CD14-positive monocyte (primary cell): Measurements from ENCODE around the gene PDZD8. TPM values are rescaled to one million over a fixed set of nuclear protein-coding genes. Genes with fewer than 3 reads are reported as not detected.

Experiments
- DNase-seq, 3 donors: peaks; one replicate each; pipeline ENCODE4 v3.0.0-alpha.2; 2011 to 2022
- H2AFZ ChIP-seq: 2 replicates; pipeline ENCODE4 v1.6.0; 2012; ENCODE audit warnings: mild to moderate bottlenecking, low read depth, low read length, inconsistent platforms; ENCODE audit not compliant: insufficient read depth, poor library complexity, severe bottlenecking
- H3K27ac ChIP-seq, 2 donors: 1 replicate in 1 of 2; 2 replicates in 1 of 2; pipeline ENCODE4 v1.5.1; 2012 to 2013; ENCODE audit warnings: low read length in 2 of 2, control low read depth in 1 of 2, inconsistent platforms in 1 of 2, low read depth in 1 of 2, mild to moderate bottlenecking in 1 of 2
- H3K27me3 ChIP-seq, 2 donors: one replicate each; pipeline versions ENCODE4 v1.6.0 to v1.6.1; 2011 to 2013; ENCODE audit warnings: low read length in 2 of 2; ENCODE audit not compliant: control insufficient read depth in 2 of 2, insufficient read depth in 2 of 2
- H3K36me3 ChIP-seq, 2 donors: replicated peaks in 1 of 2; 1 replicate in 1 of 2; 2 replicates in 1 of 2; pipeline versions ENCODE4 v1.5.1 to v1.6.1; 2012 to 2013; ENCODE audit warnings: low read length in 2 of 2, control low read depth in 1 of 2, inconsistent platforms in 1 of 2, mild to moderate bottlenecking in 1 of 2; ENCODE audit not compliant: insufficient read depth in 2 of 2, control insufficient read depth in 1 of 2
- H3K4me1 ChIP-seq, 2 donors: 1 replicate in 1 of 2; 2 replicates in 1 of 2; pipeline versions ENCODE4 v1.5.1 to v1.6.1; 2012 to 2013; ENCODE audit warnings: low read length in 2 of 2, control low read depth in 1 of 2, inconsistent platforms in 1 of 2, mild to moderate bottlenecking in 1 of 2, moderate library complexity in 1 of 2; ENCODE audit not compliant: insufficient read depth in 2 of 2, control insufficient read depth in 1 of 2
- H3K4me2 ChIP-seq: replicated peaks from 2 replicates; pipeline ENCODE3; 2012; ENCODE audit warnings: low read length, moderate library complexity, mild to moderate bottlenecking; ENCODE audit not compliant: poor library complexity, severe bottlenecking; ENCODE audit errors: extremely low read depth
- H3K4me3 ChIP-seq, 3 experiments: fragments of 200-600 bp in 1 of 3; sonication (generic) in 1 of 3; replicated peaks in 1 of 3; 1 replicate in 2 of 3; 2 replicates in 1 of 3; pipeline ENCODE4 v1.5.1; 2011 to 2013; ENCODE audit warnings: low read length in 3 of 3, mild to moderate bottlenecking in 3 of 3, control low read depth in 2 of 3, low read depth in 2 of 3, inconsistent platforms in 1 of 3, moderate library complexity in 1 of 3
- H3K79me2 ChIP-seq: 2 replicates; pipeline ENCODE4 v1.6.0; 2012; ENCODE audit warnings: mild to moderate bottlenecking, control low read depth, inconsistent platforms, low read length, moderate library complexity; ENCODE audit not compliant: insufficient read depth
- H3K9ac ChIP-seq: 2 replicates; pipeline ENCODE4 v1.6.0; 2017; ENCODE audit warnings: low read length, mild to moderate bottlenecking; ENCODE audit not compliant: insufficient read depth, poor library complexity, severe bottlenecking
- H3K9me3 ChIP-seq, 2 donors: replicated peaks in 1 of 2; 1 replicate in 1 of 2; 2 replicates in 1 of 2; pipeline versions ENCODE4 v1.5.1 to v1.6.1; 2012 to 2013; ENCODE audit warnings: low read length in 2 of 2, control low read depth in 1 of 2; ENCODE audit not compliant: control insufficient read depth in 1 of 2, insufficient read depth in 1 of 2
- H4K20me1 ChIP-seq: 2 replicates; pipeline ENCODE4 v1.6.0; 2012; ENCODE audit warnings: mild to moderate bottlenecking, low read length, control low read depth, moderate library complexity; ENCODE audit not compliant: insufficient read depth
- H3K27ac Mint-ChIP-seq, 7 donors: one replicate each; pipeline ENCODE4 v1.8.0; 2020; ENCODE audit warnings: mild to moderate bottlenecking in 7 of 7, mixed read lengths in 7 of 7, moderate library complexity in 6 of 7, inconsistent platforms in 2 of 7
- H3K27me3 Mint-ChIP-seq, 3 donors: one replicate each; pipeline ENCODE4 v1.8.0; 2021 to 2022; ENCODE audit warnings: low read depth in 3 of 3, mild to moderate bottlenecking in 3 of 3, mixed read lengths in 3 of 3, moderate library complexity in 3 of 3, inconsistent platforms in 1 of 3
- H3K36me3 Mint-ChIP-seq, 2 donors: one replicate each; pipeline ENCODE4 v1.8.0; 2020; ENCODE audit warnings: mixed read lengths in 2 of 2, inconsistent platforms in 1 of 2, mild to moderate bottlenecking in 1 of 2
- H3K4me1 Mint-ChIP-seq: one replicate; pipeline ENCODE4 v1.8.0; 2020; ENCODE audit warnings: mild to moderate bottlenecking, mixed read lengths
- H3K4me3 Mint-ChIP-seq, 2 donors: one replicate each; pipeline ENCODE4 v1.8.0; 2020; ENCODE audit warnings: mild to moderate bottlenecking in 2 of 2, mixed read lengths in 2 of 2, moderate library complexity in 1 of 2
- H3K9me3 Mint-ChIP-seq, 7 donors: one replicate each; pipeline ENCODE4 v1.8.0; 2020 to 2022; ENCODE audit warnings: mixed read lengths in 7 of 7, mild to moderate bottlenecking in 6 of 7, moderate library complexity in 6 of 7, inconsistent platforms in 2 of 7
- WGBS: methylation state at CpG from one replicate; pipeline ENCODE4 v1.1.5; 2013; ENCODE audit warnings: missing lambda C conversion rate; ENCODE audit not compliant: insufficient coverage; 5-methylcytosine and 5-hydroxymethylcytosine counted together
- intact Hi-C, 2 donors: fragments of 100-400 bp; cut with micrococcal nuclease; formaldehyde crosslinking; loops; one replicate each; pipeline versions ENCODE4 v1.15.0 to v1.15.1; 2023
- polyA plus RNA-seq, 3 donors: library from polyadenylated mRNA; depleted of rRNA in 1 of 3; unstranded in 2 of 3; stranded (reverse) in 1 of 3; fragments of 300-500 nt in 2 of 3; fragments of >200 nt in 1 of 3; fragmentation: Illumina TruSeq in 2 of 3; gene quantifications; 1 replicate in 2 of 3; 2 replicates in 1 of 3; pipeline ENCODE4 v1.2.3, GENCODE V29; 2012 to 2021
- TF ChIP-seq, protein P1 (sequence below): fragments of 200-600 bp; IDR thresholded peaks from one replicate; pipeline ENCODE4 v1.8.0; 2022; ENCODE audit warnings: antibody characterized with exemption, mild to moderate bottlenecking

The PDZD8 gene
- polyA plus RNA-seq, 3 donors, result 4.6 to 104 (median 9.0) TPM

GRCh38 chr10:117254774-117255735, 120.2 kb downstream of the PDZD8 start:
- Mint-ChIP-seq H3K27ac (peak overlapping the region in 1 of 7 donors; percentile 32), H3K4me1 (peaks cover 12% of the 10 kb centered on the region), H3K36me3 (no peaks in the 10 kb centered on the region), H3K4me3 (no peak overlapping the region), H3K27me3 (peaks cover 3 to 11% (median 5%) of the 10 kb centered on the region in 3 donors), H3K9me3 (no peaks in the 10 kb centered on the region)
- TF ChIP-seq, protein P1, sequence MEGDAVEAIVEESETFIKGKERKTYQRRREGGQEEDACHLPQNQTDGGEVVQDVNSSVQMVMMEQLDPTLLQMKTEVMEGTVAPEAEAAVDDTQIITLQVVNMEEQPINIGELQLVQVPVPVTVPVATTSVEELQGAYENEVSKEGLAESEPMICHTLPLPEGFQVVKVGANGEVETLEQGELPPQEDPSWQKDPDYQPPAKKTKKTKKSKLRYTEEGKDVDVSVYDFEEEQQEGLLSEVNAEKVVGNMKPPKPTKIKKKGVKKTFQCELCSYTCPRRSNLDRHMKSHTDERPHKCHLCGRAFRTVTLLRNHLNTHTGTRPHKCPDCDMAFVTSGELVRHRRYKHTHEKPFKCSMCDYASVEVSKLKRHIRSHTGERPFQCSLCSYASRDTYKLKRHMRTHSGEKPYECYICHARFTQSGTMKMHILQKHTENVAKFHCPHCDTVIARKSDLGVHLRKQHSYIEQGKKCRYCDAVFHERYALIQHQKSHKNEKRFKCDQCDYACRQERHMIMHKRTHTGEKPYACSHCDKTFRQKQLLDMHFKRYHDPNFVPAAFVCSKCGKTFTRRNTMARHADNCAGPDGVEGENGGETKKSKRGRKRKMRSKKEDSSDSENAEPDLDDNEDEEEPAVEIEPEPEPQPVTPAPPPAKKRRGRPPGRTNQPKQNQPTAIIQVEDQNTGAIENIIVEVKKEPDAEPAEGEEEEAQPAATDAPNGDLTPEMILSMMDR, result no peak
- H3K36me3 ChIP-seq, result no peaks in the 10 kb centered on the region
- no peak overlapping the region for H3K4me2 ChIP-seq
- intact Hi-C loops, result no loop called here
- H2AFZ ChIP-seq, result no peak overlapping the region
- H3K27me3 ChIP-seq, result peaks cover 0 to 2% of the 10 kb centered on the region in 2 donors
- H3K9ac ChIP-seq, result no peak overlapping the region
- no peaks in the 10 kb centered on the region for H4K20me1 ChIP-seq
- no peaks in the 10 kb centered on the region for H3K9me3 ChIP-seq
- no peak for DNase-seq
- H3K79me2 ChIP-seq, result no peaks in the 10 kb centered on the region
- 85% methylated on average over 19 of the region's 26 CpGs for WGBS
- H3K4me1 ChIP-seq, result peaks cover 0 to 10% of the 10 kb centered on the region in 2 donors
- H3K4me3 ChIP-seq, result no peak overlapping the region
- H3K27ac ChIP-seq, result no peak overlapping the region

- Histone ChIP-seq H3K79me2 (no peaks in the 10 kb centered on the region), H4K20me1 (no peaks in the 10 kb centered on the region), H3K9me3 (no peaks in the 10 kb centered on the region), H3K4me2 (no peak overlapping the region), H3K27me3 (peaks cover 0 to 2% of the 10 kb centered on the region in 2 donors), H3K27ac (no peak overlapping the region), H3K36me3 (no peaks in the 10 kb centered on the region), H3K9ac (no peak overlapping the region), H2AFZ (no peak overlapping the region), H3K4me1 (peaks cover 0 to 3% of the 10 kb centered on the region in 2 donors), H3K4me3 (no peak overlapping the region)
- WGBS, result 72% methylated on average over 6 of the region's 9 CpGs
- TF ChIP-seq, protein P1, result no peak
- no peaks in the 10 kb centered on the region for H3K36me3 Mint-ChIP-seq
- H3K4me3 Mint-ChIP-seq, result no peak overlapping the region
- no peaks in the 10 kb centered on the region for H3K9me3 Mint-ChIP-seq
- peaks cover 6% of the 10 kb centered on the region for H3K4me1 Mint-ChIP-seq
- intact Hi-C loops, result no loop called here
- H3K27ac Mint-ChIP-seq, result no peak overlapping the region
- no peak for DNase-seq
- H3K27me3 Mint-ChIP-seq, result peaks cover 4 to 15% (median 5%) of the 10 kb centered on the region in 3 donors
These were observed 120.9 kb downstream of the PDZD8 start for GRCh38 chr10:117254338-117254737.
